ENCODE measurements around the gene TFB2M.

DNA sequence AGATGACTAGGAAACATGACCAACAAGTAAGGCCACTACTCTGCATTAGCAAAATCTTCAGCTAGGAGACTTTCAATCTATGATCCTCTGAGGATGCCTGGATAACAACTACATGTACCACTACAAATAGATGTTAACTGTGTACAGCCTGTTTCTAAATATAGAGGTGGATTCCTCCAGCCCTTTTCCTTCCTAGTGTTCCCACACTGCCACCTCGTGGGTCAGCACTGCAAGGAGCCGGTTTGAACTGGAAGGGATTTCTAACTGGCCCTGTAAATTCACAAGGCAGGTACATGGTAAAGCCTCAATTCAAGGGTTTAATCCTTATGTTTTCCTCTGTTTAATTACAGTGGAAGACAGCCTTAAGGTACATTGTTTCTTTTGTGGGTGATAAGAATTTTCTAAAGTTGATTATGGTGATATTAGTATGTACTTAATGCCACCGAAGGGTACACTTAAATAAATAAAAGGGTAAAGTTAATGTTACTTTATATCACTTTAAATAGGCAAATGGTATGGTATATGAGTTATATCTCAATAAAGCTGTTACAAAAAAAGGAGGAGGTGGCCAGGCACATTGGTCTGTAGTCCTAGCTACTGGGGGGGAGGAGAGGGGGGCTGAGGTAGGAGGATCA lies 73.3 kb downstream of the TFB2M start:
- no peak for TF ChIP-seq REST (IDR thresholded peaks at IDR 0.05; ENCODE audit: insufficient read depth in 1 of 2, low read depth in 2 of 2, low read length in 2 of 2)
- no peak for TF ChIP-seq TAF1 (IDR thresholded peaks at IDR 0.05; ENCODE audit: borderline replicate concordance, insufficient read depth, low read length)
- TF ChIP-seq POLR2AphosphoS5 (IDR thresholded peaks at IDR 0.05; ENCODE audit: low read depth, low read length): no peak
- TF ChIP-seq SIN3A (IDR thresholded peaks at IDR 0.05; ENCODE audit: borderline replicate concordance, insufficient read depth, low read length): no peak
- TF ChIP-seq FOXP2 (optimal IDR thresholded peaks at IDR 0.05; ENCODE audit: borderline replicate concordance, extremely low read depth, extremely low read length, insufficient read depth): no peak

All from PFSK-1 (cell line).